Lower leg skin (tissue), 4 donors: ENCODE data around the gene SPON1. TPM values are rescaled to one million over a fixed set of nuclear protein-coding genes. Genes with fewer than 3 reads are reported as not detected.

Source experiments
- DNase-seq, 2 donors: peaks; one replicate each; pipeline ENCODE4 v3.0.0-alpha.2; 2019; ENCODE audit warnings: low spot score in 2 of 2
- H3K4me3 ChIP-seq: fragments of 200-600 bp; sonication (generic); 2 replicates; pipeline ENCODE4 v1.5.1; 2017; ENCODE audit warnings: mild to moderate bottlenecking, low read depth; ENCODE audit not compliant: poor library complexity, severe bottlenecking
- CTCF ChIP-seq, 3 donors: fragments of 450-650 bp; IDR thresholded peaks; one replicate each; pipeline ENCODE4 v1.5.1; 2016; ENCODE audit warnings: antibody characterized with exemption in 3 of 3, mild to moderate bottlenecking in 3 of 3, moderate library complexity in 2 of 3
- POLR2A ChIP-seq, 2 donors: fragments of 450-650 bp; IDR thresholded peaks; one replicate each; pipeline ENCODE4 v1.6.1; 2016 to 2017; ENCODE audit warnings: antibody characterized with exemption in 2 of 2, mild to moderate bottlenecking in 1 of 2, moderate library complexity in 1 of 2
- WGBS, 2 donors: methylation state at CpG; one replicate each; pipeline ENCODE4 v1.1.5; 2018; 5-methylcytosine and 5-hydroxymethylcytosine counted together
- intact Hi-C: fragments of 100-400 bp; cut with DNase I; formaldehyde crosslinking; loops from one replicate; pipeline ENCODE4 v1.15.0; 2023; ENCODE audit warnings: low total_unique reads
- total RNA-seq, 4 donors: library from RNA; depleted of rRNA; stranded (reverse); fragments of >200 nt; gene quantifications; one replicate each; pipeline ENCODE4 v1.1.0, GENCODE V29; 2016

Gene SPON1
- total RNA-seq, 4 donors from 2014 or later: 3.8 to 12.3 (median 5.1) TPM

- no peak overlapping the region for H3K4me3 ChIP-seq
- TF ChIP-seq CTCF (IDR thresholded peaks at IDR 0.05) (no peak), POLR2A (IDR thresholded peaks at IDR 0.05) (no peak)
- intact Hi-C loops: no loop called here
- 74 to 81% methylated on average over 5 of the region's 5 CpGs for WGBS, 2 donors
- no peak for DNase-seq
Measured at GRCh38 chr11:13965337-13965736, 2.8 kb downstream of the SPON1 start.

- DNase-seq: no peak
- 75 to 77% methylated on average over 3 of the region's 3 CpGs for WGBS, 2 donors
- no peak overlapping the region for H3K4me3 ChIP-seq
- TF ChIP-seq CTCF (IDR thresholded peaks at IDR 0.05): no peak
- no peak for TF ChIP-seq POLR2A (IDR thresholded peaks at IDR 0.05)
- intact Hi-C loops: no loop called here
Measured at GRCh38 chr11:13966013-13966412, 3.5 kb downstream of the SPON1 start.

- 90 to 100% methylated on average over 1 of the region's 1 CpG for WGBS, 2 donors
- no peak overlapping the region for H3K4me3 ChIP-seq
- intact Hi-C loops: no loop called here
- DNase-seq: no peak
- TF ChIP-seq CTCF (IDR thresholded peaks at IDR 0.05) (no peak), POLR2A (IDR thresholded peaks at IDR 0.05) (no peak)
Measured at GRCh38 chr11:13966486-13966885, 4.0 kb downstream of the SPON1 start.

GRCh38 chr11:13970986-13971385, 8.5 kb downstream of the SPON1 start:
- no peak for DNase-seq
- no peak overlapping the region for H3K4me3 ChIP-seq
- intact Hi-C loops: no loop called here
- 40 to 42% methylated on average over 2 of the region's 2 CpGs for WGBS, 2 donors
- TF ChIP-seq CTCF (IDR thresholded peaks at IDR 0.05) (no peak), POLR2A (IDR thresholded peaks at IDR 0.05) (no peak)

GRCh38 chr11:13972043-13972910, 9.8 kb downstream of the SPON1 start:
- TF ChIP-seq CTCF (IDR thresholded peaks at IDR 0.05) (no peak), POLR2A (IDR thresholded peaks at IDR 0.05) (no peak)
- H3K4me3 ChIP-seq: no peak overlapping the region
- intact Hi-C loops: no loop called here
- 34 to 57% methylated on average over 2 of the region's 2 CpGs for WGBS, 2 donors
- no peak for DNase-seq
